ENCODE measurements around the gene MED26.

MED26 gene

DNA sequence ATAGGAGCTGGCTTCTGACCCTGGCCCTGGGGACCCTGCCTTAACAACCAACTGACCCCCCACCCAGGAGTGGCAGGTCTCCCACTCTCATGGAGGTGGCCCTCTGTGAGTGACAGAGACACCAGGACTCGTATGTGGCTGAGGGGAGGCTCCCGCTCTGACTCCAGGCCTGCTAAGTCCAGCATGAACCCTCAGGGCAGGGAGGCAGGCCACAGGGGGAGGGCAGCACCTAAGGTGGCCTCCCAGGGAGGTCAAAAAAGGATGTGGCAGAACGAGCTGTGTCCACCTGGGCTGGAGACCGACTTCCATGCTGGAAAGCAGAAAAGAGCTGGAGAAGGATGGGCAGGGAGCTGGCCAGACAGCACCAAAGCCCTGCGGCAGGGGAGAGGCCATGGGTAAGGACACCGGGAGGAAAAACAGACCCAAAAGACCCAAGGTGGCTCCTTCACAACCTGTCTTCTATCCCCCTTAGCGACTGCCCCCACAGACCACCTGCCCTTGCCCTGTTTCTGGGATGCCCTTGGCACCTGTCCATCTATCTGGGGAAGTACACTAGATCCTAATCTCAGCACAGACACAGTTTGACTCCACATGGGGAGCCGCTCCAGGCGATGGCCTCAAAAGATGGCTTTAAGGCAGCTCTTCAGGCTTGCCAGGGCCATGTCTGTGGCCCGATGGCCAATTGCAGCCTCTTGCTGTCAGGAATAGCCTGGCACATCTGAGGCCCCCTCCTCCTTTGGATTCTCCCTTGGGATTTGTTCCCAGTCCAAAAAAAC is 45.3 kb downstream of the MED26 start:
- H3K4me3 ChIP-seq (replicated peaks in 1 of 2; ENCODE audit: low read depth in 2 of 2, low read length in 2 of 2) = no peak overlapping the region
- TF ChIP-seq, protein P1, sequence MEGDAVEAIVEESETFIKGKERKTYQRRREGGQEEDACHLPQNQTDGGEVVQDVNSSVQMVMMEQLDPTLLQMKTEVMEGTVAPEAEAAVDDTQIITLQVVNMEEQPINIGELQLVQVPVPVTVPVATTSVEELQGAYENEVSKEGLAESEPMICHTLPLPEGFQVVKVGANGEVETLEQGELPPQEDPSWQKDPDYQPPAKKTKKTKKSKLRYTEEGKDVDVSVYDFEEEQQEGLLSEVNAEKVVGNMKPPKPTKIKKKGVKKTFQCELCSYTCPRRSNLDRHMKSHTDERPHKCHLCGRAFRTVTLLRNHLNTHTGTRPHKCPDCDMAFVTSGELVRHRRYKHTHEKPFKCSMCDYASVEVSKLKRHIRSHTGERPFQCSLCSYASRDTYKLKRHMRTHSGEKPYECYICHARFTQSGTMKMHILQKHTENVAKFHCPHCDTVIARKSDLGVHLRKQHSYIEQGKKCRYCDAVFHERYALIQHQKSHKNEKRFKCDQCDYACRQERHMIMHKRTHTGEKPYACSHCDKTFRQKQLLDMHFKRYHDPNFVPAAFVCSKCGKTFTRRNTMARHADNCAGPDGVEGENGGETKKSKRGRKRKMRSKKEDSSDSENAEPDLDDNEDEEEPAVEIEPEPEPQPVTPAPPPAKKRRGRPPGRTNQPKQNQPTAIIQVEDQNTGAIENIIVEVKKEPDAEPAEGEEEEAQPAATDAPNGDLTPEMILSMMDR (IDR thresholded peaks at IDR 0.05; ENCODE audit: low read depth, low read length) = no peak
- DNase-seq (ENCODE audit: low read depth in 2 of 2) = no peak

DNA sequence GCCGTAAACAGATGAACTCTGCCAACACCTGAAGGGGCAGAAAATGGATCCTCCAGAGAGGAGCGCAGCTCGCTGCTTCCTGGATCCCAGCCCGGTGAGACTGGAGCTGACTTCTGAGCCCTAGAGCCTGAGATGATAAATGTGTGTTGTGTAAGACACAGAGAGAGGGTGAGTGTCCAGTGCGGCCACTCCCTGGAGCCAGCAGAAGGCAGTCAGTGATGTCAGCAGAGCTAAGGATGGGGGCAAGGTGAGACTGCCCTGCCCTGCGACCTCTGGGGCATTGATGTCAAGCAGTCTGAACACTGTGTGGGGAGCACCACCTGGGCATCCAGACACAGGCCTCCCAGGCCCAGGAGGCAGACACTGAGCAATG is 46.0 kb downstream of the MED26 start:
- TF ChIP-seq, protein P1 (IDR thresholded peaks at IDR 0.05; ENCODE audit: low read depth, low read length) = no peak
- H3K4me3 ChIP-seq (replicated peaks in 1 of 2; ENCODE audit: low read depth in 2 of 2, low read length in 2 of 2) = no peak overlapping the region
- peak in 1 of 2 donors; percentile 40 for DNase-seq (ENCODE audit: low read depth in 2 of 2)

DNA sequence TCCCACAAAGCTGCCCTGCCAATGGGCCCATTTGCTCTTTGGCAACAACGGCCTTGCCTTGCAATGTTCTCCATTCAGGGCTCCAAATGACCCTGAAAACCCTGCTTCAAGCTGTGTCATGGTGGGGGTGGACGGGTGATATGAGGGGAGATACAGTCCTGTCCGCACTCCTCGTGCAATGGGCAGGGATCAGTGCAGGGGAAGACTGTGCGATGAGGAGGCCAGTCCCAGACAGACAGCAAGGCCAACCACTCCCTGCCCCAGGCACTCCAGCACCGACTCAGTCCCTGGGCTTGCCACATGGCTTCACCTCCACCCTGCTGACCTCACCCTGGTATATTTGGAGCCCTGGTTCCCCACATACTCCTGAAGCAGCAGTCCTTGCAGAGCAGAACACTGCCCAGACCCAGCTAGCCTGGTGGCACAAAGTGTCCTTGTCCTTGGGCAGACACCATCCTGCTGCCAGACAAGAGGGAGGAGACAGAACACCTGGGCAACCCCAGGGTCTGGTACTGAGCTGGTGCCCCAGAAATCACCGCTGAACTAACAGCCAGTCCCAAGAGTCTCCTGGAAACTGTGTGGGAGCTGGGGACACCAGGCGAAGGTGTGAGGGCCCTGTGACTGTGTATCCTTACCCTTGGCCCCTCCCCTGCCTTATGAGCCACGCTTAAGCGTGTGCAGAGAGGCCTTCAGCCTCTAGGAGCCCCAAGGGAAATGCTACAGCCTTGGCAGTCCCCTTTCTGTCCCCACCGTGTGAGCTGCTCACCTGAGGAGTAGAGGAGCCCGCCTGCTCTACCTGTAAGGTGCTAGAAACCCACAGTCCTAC is 46.6 kb downstream of the MED26 start:
- DNase-seq (ENCODE audit: low read depth in 2 of 2) = no peak
- no peak overlapping the region for H3K4me3 ChIP-seq (replicated peaks in 1 of 2; ENCODE audit: low read depth in 2 of 2, low read length in 2 of 2)
- TF ChIP-seq, protein P1 (IDR thresholded peaks at IDR 0.05; ENCODE audit: low read depth, low read length) = no peak

DNA sequence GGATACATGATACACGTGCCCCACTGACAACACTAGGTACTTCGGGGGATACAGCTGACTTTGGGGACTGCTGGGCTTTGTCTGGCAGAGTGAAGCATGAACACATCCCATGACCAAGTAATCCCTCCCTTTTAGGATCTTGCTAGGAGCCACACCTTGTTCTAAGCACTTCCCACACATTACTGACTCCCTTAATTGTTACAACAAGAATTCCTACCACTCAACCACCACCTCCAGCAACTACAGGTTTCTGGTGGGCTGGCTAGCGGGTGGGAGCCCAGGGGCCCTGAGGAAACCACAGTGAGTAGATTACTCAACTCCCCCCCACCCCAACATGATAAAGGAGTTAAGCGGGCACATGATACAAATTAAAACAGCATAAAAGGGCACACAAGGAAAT is 48.6 kb downstream of the MED26 start:
- DNase-seq (ENCODE audit: low read depth in 2 of 2) = no peak
- TF ChIP-seq, protein P1 (IDR thresholded peaks at IDR 0.05; ENCODE audit: low read depth, low read length) = no peak
- no peak overlapping the region for H3K4me3 ChIP-seq (replicated peaks in 1 of 2; ENCODE audit: low read depth in 2 of 2, low read length in 2 of 2)

DNA sequence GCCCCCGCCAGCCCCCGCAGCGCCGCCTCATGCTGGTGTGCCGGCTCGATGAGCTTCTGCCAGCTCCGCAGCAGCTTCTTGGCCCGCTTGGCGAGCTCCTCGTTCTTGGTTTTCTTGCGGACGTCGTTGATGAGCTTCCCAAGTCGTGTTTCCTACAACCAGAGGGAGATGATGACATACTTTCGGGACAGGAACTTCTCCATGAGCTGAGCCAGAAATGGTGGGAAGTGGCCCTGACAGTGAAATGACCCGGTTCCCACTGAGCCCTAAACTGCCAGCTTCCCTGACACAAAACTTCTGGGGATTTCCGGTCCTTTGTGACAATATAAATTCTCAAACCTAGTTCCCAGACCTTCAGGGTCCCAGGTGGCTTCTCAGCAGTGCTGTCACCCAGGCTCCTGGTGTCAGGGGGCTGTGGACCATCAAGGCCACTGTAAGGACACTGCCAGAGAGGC is 50.4 kb downstream of the MED26 start:
- no peak for DNase-seq (ENCODE audit: low read depth in 2 of 2)
- TF ChIP-seq, protein P1 (IDR thresholded peaks at IDR 0.05; ENCODE audit: low read depth, low read length) = no peak
- no peak overlapping the region for H3K4me3 ChIP-seq (replicated peaks in 1 of 2; ENCODE audit: low read depth in 2 of 2, low read length in 2 of 2)

DNA sequence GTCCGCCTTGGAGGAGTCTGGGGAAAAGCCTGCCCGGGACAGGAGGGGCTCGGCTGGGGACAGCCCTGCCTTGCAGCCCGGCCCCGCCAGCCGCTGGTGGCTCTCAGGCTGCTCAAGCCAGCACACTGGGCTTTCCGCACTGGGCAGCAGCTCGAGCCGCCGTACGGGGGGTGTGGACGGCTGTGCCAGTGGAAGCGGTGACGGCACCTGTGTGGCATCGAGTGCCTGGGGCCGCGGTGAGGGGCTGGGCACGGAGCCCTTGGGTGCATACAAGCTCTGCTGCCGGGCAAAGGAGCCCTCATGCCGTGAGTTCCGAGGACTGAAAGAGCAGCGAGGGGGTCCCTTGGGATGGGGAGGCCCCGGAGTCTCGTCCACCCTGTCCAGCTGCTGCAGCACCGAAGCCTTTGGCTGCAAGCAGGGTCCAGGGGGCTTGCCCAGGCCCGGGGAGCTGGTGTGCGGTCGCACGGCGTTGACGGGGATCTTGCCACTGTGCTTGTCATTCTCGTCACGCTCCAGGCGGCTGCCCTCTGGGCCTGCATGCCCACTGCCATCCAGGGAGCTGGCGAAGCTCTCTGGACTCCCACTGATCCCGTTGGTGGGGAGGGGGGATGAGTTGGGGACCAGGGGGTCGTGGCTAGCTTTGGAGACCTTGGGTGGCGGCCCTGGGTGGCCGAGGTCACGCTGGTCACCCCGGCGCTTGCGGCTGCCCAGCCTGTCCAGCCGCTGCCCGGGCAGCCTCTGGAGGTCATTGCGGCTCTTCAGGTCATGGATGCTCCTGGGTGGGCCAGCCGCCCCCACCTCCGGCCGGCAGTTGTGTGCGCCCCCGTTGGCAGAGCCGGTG is 51.1 kb downstream of the MED26 start:
- TF ChIP-seq, protein P1 (IDR thresholded peaks at IDR 0.05; ENCODE audit: low read depth, low read length) = no peak
- DNase-seq (ENCODE audit: low read depth in 2 of 2) = no peak
- H3K4me3 ChIP-seq (replicated peaks in 1 of 2; ENCODE audit: low read depth in 2 of 2, low read length in 2 of 2) = no peak overlapping the region

All from cardiac fibroblast (primary cell).